ENCODE data around the gene ZNF689.

The ZNF689 gene

DNA sequence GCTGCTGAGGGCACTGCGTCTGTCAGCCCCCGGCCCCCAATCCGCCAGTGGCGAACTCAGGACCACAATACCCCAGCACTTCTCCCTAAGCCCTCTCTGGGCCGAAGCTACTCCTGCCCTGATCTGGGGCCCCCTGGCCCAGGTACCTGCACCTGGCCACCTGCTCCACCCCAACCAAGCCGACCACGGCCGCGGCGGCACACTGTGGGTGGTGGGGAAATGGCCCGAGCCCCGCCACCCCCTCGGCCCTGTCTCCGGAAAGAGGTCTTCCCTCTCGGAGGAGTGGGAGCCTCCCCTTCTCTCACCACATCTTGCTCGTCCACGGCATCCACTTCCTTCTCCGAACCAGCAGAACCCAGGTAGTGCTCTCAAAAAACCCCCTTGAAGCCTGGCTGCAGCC is 44.7 kb upstream of the ZNF689 start:
- DNase-seq (ENCODE audit: extremely low read depth, low read depth) = no peak
- TF ChIP-seq, protein P1, sequence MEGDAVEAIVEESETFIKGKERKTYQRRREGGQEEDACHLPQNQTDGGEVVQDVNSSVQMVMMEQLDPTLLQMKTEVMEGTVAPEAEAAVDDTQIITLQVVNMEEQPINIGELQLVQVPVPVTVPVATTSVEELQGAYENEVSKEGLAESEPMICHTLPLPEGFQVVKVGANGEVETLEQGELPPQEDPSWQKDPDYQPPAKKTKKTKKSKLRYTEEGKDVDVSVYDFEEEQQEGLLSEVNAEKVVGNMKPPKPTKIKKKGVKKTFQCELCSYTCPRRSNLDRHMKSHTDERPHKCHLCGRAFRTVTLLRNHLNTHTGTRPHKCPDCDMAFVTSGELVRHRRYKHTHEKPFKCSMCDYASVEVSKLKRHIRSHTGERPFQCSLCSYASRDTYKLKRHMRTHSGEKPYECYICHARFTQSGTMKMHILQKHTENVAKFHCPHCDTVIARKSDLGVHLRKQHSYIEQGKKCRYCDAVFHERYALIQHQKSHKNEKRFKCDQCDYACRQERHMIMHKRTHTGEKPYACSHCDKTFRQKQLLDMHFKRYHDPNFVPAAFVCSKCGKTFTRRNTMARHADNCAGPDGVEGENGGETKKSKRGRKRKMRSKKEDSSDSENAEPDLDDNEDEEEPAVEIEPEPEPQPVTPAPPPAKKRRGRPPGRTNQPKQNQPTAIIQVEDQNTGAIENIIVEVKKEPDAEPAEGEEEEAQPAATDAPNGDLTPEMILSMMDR (IDR thresholded peaks at IDR 0.05; ENCODE audit: low read depth, low read length) = no peak

DNA sequence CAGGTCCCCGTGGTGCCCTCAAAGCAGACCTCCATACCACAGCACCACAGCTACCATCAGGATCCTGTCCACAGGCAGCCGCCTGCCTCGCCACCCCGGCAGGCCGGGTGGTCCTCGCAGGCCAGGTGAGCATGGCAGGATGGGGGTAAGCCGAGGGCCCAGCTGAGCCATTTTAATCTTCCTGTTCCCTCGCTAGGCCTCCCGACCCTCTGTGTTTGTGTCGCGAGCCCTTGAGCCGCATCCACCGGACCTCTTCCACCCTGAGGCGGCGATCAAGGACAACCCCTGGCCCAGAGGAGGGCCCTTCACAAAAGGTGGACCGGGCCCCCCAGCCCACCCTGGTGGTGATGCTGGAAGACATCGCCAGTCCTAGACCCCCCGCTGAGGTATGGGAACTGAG is 42.5 kb upstream of the ZNF689 start:
- DNase-seq (ENCODE audit: extremely low read depth, low read depth) = no peak
- TF ChIP-seq, protein P1 (IDR thresholded peaks at IDR 0.05; ENCODE audit: low read depth, low read length) = no peak

DNA sequence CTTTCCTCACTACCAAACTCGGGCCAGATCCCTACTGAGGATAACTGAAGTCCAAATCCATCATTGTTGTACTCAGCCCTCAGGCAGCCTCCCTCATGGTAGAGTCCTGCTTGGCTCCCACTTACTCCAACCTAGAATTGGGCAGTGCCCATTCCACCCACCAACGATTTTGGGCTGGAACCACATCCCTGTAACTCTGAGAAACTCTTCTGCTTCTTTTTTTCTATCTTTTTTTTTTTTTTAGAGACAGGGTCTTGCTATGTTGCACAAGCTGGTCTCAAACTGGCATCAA is 41.8 kb upstream of the ZNF689 start:
- DNase-seq (ENCODE audit: extremely low read depth, low read depth) = no peak
- TF ChIP-seq, protein P1 (IDR thresholded peaks at IDR 0.05; ENCODE audit: low read depth, low read length) = no peak

DNA sequence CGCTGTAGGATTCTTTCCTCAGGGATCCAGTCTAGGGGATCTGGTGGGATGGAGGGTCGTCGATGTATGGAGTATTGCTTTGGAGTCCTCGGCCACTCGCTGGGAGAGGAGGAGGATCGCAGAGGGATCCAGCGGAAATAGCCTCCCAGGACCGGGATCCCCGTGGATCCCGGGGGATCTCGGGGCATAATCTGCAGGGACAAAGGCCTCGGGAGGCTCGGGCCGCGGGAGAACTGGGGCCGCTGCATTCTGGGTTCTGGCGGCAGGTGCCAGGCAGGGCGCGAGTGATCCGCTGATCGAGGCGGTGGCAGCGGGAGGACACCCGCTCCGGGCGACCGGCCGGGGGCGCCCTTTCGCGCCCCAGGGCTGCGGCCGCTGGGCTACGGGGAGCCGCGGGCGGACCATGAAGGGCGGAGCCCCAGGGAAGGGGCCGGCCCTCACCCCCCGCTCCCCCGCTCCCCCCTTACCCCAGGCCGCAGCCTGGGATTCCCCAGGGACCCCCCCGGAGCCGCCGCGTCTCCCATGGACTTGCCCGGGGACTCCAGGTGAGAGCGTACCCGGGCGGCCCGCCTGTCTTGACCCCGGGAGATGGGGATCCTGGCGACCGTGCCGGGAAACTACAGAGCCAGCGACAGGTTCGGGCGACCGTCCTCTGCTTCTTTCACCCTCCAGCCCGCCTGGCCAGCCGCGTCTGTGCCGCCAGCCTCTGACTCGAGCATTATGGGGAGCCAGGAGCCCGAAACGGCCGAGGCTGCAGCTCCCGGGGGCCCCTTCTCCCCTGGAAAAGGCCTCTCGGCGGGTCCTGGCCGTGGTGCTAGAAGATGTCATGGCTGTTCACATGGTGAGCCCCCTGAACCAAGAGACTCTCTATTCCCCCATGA is 41.2 kb upstream of the ZNF689 start:
- TF ChIP-seq, protein P1 (IDR thresholded peaks at IDR 0.05; ENCODE audit: low read depth, low read length) = peak; percentile 36
- peak; percentile 35 for DNase-seq (ENCODE audit: extremely low read depth, low read depth)

DNA sequence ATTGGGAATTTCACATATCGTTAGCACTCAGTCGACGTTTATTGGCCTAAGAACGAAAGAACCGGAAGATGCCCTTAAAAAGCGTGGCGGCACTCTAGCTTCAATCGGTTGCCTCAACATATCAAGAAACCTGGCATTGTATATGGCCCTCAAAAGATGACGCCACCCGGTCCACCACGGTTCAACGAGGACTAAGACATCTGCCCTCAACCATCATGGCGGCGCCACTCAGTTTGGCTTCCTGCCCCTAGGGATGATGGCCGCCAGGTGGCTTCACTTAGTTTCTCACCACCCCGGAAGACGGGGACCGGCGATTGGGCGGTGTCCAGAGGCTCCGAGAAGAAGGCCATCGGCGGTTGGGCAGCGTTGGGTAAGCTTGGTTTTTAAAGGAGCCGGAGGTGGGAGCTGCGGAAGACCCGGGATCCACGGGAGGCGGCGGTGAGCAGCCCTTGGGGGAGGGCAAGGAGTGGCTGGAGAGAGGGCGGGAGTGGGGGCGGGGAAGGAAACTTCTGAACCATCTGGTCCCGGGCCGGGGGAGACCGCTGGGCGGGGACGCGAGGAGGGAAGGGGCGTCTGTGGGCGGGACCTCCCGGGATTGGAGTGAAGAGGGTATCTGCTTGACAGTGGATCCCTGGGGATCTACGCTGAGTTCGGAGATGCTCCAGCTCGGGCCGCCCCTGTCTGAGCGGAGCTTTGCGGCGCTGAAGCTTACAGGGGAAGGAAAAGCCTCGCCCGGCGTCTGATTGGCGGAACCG is 40.4 kb upstream of the ZNF689 start, which contains the start of gene PRR14:
TSS of gene PRR14 (plus strand) at position 592 of the 755 bp plus-strand sequence. CDS start 686 bp downstream, outside the sequence.
- TF ChIP-seq, protein P1 (IDR thresholded peaks at IDR 0.05; ENCODE audit: low read depth, low read length) = no peak; the same call in 1 of the 2 replicates
- DNase-seq (ENCODE audit: extremely low read depth, low read depth) = peak; percentile 99

DNA sequence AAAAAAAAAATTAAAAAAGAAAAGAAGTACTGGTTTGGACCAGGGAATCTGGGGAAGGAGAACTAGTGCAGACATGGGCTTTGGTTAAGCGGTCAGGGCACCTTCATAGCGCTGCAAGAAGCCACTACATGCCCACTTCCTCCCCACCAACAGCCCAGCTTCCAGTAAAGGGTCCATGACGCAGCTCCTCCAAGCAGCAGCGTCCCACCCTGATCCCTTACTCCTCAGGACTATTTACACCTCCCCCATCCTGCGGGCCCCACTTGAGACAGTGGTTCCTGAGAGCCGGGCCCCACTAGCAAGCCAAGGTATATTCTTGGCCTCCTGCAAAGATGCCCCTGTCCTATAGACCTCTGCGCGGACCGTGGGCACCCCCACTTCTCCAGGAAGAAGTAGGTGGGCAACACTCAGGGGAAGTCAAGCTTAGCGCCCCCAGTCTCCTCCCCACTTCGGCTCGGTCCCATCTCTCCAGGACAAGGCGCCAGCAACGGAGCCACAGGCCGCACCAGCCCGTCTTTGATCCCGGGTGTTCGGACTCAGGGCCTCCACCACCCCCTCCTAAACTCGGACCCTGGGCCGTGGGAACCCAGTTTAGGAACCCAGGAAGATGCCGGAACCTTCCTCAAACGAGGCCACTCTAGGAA is 39.7 kb upstream of the ZNF689 start:
- TF ChIP-seq, protein P1 (IDR thresholded peaks at IDR 0.05; ENCODE audit: low read depth, low read length) = no peak
- DNase-seq (ENCODE audit: extremely low read depth, low read depth) = no peak

DNA sequence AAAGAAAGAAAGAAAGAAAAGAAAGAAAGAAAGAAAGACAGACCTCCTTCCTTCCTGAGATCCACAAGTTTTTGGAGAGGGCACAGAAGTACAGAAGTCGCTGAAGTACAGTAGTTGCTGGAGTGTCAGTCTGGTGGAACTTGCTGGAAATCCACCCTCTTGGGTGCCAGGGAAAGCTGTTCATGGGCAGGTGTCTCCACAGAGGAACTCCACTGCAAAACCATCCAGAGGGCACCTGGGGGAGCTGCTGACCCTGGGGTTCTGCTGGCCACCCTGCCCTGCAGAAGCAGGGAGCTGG is 37.0 kb upstream of the ZNF689 start:
- DNase-seq (ENCODE audit: extremely low read depth, low read depth) = no peak
- TF ChIP-seq, protein P1 (IDR thresholded peaks at IDR 0.05; ENCODE audit: low read depth, low read length) = no peak
